Measurements from ENCODE around the gene AIRE.
"Not testable (repeated sequence)": the region's sequence is repeated elsewhere in the genome, so short reads cannot be mapped to it uniquely, and the experiment has no call there.

Gene AIRE

GRCh38 chr21:44342981-44343380 lies 57.3 kb downstream of the AIRE start:
- DNase-seq, result not testable (repeated sequence)

GRCh38 chr21:44344541-44345183 lies 59.0 kb downstream of the AIRE start:
- DNase-seq, result no peak

GRCh38 chr21:44345495-44345894 lies 59.8 kb downstream of the AIRE start:
- DNase-seq, result no peak

GRCh38 chr21:44347911-44348451 lies 62.3 kb downstream of the AIRE start:
- peak; percentile 42 for DNase-seq

Data from NCI-H1436 (cell line).